ENCODE measurements around the gene SLC25A38. TPM values are rescaled to one million over a fixed set of nuclear protein-coding genes. Genes with fewer than 3 reads are reported as not detected.
"Not testable (repeated sequence)": the region's sequence is repeated elsewhere in the genome, so short reads cannot be mapped to it uniquely, and the experiment has no call there.

The SLC25A38 gene
- total RNA-seq, 1 donor from 2014 or later, result 21.9 TPM

DNA sequence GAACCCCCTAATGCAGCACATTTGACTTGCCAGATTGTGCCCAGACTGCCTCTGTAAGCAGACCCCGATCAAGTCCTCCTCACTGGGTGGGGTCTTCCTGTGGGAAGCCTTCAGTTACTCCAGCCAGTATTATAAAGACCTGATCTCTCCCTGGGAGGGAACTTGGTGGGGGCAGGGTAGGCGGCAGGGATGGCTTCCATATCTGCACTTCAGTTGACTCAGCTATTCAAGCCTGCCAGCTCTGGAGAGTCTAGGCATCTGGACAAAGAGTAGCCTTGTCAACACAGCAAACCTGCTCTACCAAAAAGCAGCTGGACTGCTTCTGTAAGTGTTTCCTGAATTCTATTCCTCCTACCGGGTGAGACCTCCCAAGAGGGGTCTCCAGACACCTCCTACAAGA lies 21.0 kb upstream of the SLC25A38 start:
- H3K4me3 ChIP-seq (ENCODE audit: low read depth, low read length), result no peak overlapping the region
- no peak for FAIRE-seq
- H3K27me3 ChIP-seq (ENCODE audit: control insufficient read depth, insufficient read depth, low read length), result no peaks in the 10 kb centered on the region
- no peak for TF ChIP-seq CTCF (IDR thresholded peaks at IDR 0.05; ENCODE audit: insufficient read depth, low read length, severe bottlenecking)
- no peaks in the 10 kb centered on the region for H3K36me3 ChIP-seq (ENCODE audit: control insufficient read depth, insufficient read depth, low read length)
- peak; percentile 28 for DNase-seq (ENCODE audit: low read depth)

DNA sequence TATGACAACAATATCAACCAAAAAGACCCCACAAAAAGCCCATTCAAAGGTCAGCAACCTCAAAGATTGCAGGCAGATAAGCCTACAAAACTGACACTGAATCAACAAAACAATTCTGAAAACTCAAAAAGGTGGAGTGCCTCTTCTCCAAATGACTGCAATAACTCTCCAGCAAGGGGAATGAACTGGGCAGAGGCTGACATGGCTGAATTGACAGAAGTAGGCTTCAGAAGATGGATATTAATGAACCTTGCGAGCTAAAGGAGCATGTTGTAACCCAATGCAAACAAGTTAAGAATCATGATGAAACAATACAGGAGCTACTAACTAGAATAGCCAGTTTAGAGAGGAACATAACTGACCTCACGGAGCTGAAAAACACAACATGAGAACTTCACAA lies 20.4 kb upstream of the SLC25A38 start:
- no peaks in the 10 kb centered on the region for H3K36me3 ChIP-seq (ENCODE audit: control insufficient read depth, insufficient read depth, low read length)
- H3K4me3 ChIP-seq (ENCODE audit: low read depth, low read length), result no peak overlapping the region
- no peak for TF ChIP-seq CTCF (IDR thresholded peaks at IDR 0.05; ENCODE audit: insufficient read depth, low read length, severe bottlenecking)
- no peak for FAIRE-seq
- no peaks in the 10 kb centered on the region for H3K27me3 ChIP-seq (ENCODE audit: control insufficient read depth, insufficient read depth, low read length)
- no peak for DNase-seq (ENCODE audit: low read depth)

- not testable (repeated sequence) for H3K27me3 ChIP-seq (ENCODE audit: control insufficient read depth, insufficient read depth, low read length); H3K36me3 ChIP-seq (ENCODE audit: control insufficient read depth, insufficient read depth, low read length); H3K4me3 ChIP-seq (ENCODE audit: low read depth, low read length); DNase-seq (ENCODE audit: low read depth); FAIRE-seq
These were observed 12.7 kb upstream of the SLC25A38 start for GRCh38 chr3:39370450-39370849.

- TF ChIP-seq CTCF (IDR thresholded peaks at IDR 0.05; ENCODE audit: insufficient read depth, low read length, severe bottlenecking), result no peak
These were observed 10.3 kb upstream of the SLC25A38 start for GRCh38 chr3:39372833-39373232.

DNA sequence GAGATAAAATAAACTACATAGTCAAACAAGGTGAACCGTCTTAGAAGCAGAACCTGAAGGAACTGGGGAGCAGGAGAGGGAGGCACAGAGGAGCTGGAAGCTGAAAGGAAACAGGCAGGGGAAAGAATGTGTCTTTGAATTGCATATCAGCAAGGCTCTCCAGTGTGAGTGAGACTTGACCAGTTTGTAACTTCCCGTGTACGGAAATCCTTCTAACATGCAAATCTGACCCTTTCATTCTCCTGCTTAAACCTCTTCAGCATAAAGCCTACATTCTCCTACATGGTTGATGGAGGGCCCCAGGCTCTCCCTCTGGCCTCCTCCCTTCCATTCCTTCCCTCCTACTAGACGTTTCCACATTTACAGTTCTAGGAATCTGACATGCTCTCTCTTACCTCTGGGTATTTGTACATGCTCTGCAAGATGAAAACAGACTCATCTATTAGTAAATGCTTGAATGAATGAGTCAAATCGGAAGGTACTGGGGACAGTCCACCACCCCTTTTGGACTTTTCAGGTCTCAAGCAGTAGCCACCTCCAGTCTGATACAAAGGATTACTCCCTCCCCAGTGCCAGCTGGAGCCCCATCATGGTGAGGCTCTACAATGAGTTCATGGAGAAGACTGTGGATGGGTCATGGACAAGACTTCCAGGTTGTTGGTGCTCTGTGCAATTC lies 6.1 kb upstream of the SLC25A38 start:
- Histone ChIP-seq H3K27me3 (ENCODE audit: control insufficient read depth, insufficient read depth, low read length) (no peaks in the 10 kb centered on the region), H3K4me3 (ENCODE audit: low read depth, low read length) (no peak overlapping the region), H3K36me3 (ENCODE audit: control insufficient read depth, insufficient read depth, low read length) (no peaks in the 10 kb centered on the region)
- FAIRE-seq (no peak), DNase-seq (ENCODE audit: low read depth) (no peak)
- no peak for TF ChIP-seq CTCF (IDR thresholded peaks at IDR 0.05; ENCODE audit: insufficient read depth, low read length, severe bottlenecking)

More at GRCh38 chr3:39372833-39373232, 10.3 kb upstream of the SLC25A38 start:
- DNase-seq (ENCODE audit: low read depth) (peak; percentile 89), FAIRE-seq (no peak)
- H3K4me3 ChIP-seq (ENCODE audit: low read depth, low read length), result no peak overlapping the region
- no peaks in the 10 kb centered on the region for H3K27me3 ChIP-seq (ENCODE audit: control insufficient read depth, insufficient read depth, low read length)
- no peaks in the 10 kb centered on the region for H3K36me3 ChIP-seq (ENCODE audit: control insufficient read depth, insufficient read depth, low read length)

GRCh38 chr3:39378088-39378487 lies 5.1 kb upstream of the SLC25A38 start:
- Histone ChIP-seq H3K36me3 (ENCODE audit: control insufficient read depth, insufficient read depth, low read length) (no peaks in the 10 kb centered on the region), H3K4me3 (ENCODE audit: low read depth, low read length) (no peak overlapping the region), H3K27me3 (ENCODE audit: control insufficient read depth, insufficient read depth, low read length) (no peaks in the 10 kb centered on the region)
- TF ChIP-seq CTCF (IDR thresholded peaks at IDR 0.05; ENCODE audit: insufficient read depth, low read length, severe bottlenecking), result peak; percentile 89
- peak; percentile 58 for FAIRE-seq
- DNase-seq (ENCODE audit: low read depth), result peak; percentile 65
